Measurements from ENCODE around the gene KIFC3.
A peak's percentile ranks its signal among the peaks of the same experiment; 100 is the strongest.
"Not testable (repeated sequence)": the region's sequence is repeated elsewhere in the genome, so short reads cannot be mapped to it uniquely, and the experiment has no call there.

Gene KIFC3

GRCh38 chr16:57825298-57826044 is 23.2 kb upstream of the KIFC3 start:
- no peak for DNase-seq

- no peak for DNase-seq
These were observed 22.6 kb upstream of the KIFC3 start for GRCh38 chr16:57824888-57825287.

GRCh38 chr16:57823836-57824235 is 21.5 kb upstream of the KIFC3 start:
- no peak for DNase-seq

GRCh38 chr16:57822856-57823255 is 20.6 kb upstream of the KIFC3 start:
- DNase-seq: no peak

GRCh38 chr16:57822018-57822553 is 19.8 kb upstream of the KIFC3 start:
- DNase-seq: no peak

GRCh38 chr16:57821149-57821971 is 19.1 kb upstream of the KIFC3 start:
- DNase-seq: no peak

- no peak for DNase-seq
These were observed 16.2 kb upstream of the KIFC3 start for GRCh38 chr16:57818377-57819064.

GRCh38 chr16:57817680-57818079 is 15.4 kb upstream of the KIFC3 start:
- DNase-seq: no peak

- peak; percentile 87 for DNase-seq
These were observed 13.9 kb upstream of the KIFC3 start for GRCh38 chr16:57815987-57816745.

GRCh38 chr16:57814896-57815295 is 12.6 kb upstream of the KIFC3 start:
- DNase-seq: no peak

GRCh38 chr16:57813466-57813865 is 11.2 kb upstream of the KIFC3 start:
- no peak for DNase-seq

- DNase-seq: not testable (repeated sequence)
These were observed 9.0 kb upstream of the KIFC3 start for GRCh38 chr16:57811340-57811739.

GRCh38 chr16:57810197-57811031 is 8.1 kb upstream of the KIFC3 start:
- DNase-seq: no peak

GRCh38 chr16:57809276-57810196 is 7.2 kb upstream of the KIFC3 start:
- no peak for DNase-seq

GRCh38 chr16:57808589-57809228 is 6.4 kb upstream of the KIFC3 start:
- DNase-seq: no peak

- peak; percentile 75 for DNase-seq
These were observed 5.8 kb upstream of the KIFC3 start for GRCh38 chr16:57807968-57808528.

- DNase-seq: no peak
These were observed 5.1 kb upstream of the KIFC3 start for GRCh38 chr16:57807252-57807967.

GRCh38 chr16:57805176-57805575 is 2.9 kb upstream of the KIFC3 start:
- DNase-seq: no peak

Measured in eye (tissue), 1 donor.